ENCODE results near the gene MIER1. TPM values are rescaled to one million over a fixed set of nuclear protein-coding genes. Genes with fewer than 3 reads are reported as not detected.

The MIER1 gene
- total RNA-seq, 4 donors from 2014 or later = 25.1 to 59.9 (median 44.9) TPM

DNA sequence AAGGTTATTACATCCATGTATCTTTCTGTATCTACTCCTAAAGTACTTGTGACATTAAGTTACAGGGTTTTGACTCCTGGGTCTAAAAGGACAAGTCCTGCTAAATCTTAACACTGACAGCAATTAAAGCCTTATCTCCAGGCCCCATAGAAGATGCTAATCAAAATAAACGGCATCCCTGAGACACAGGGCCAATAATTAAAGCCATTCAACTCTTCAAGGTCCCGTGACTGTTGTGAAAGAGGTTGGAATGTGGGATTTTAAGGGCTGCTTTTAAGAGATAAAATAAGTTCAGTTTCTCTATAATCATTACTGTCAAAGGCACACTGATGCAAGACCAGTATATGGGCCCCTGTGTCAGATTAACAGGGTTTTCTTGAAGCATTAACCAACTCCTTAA lies 8.5 kb upstream of the MIER1 start:
- intact Hi-C loops (cut with DNase I; ENCODE audit: low total_unique reads) = no loop called here
- Histone ChIP-seq H3K4me3 (no peak overlapping the region), H3K36me3 (no peaks in the 10 kb centered on the region), H3K9me3 (no peaks in the 10 kb centered on the region), H3K4me1 (no peaks in the 10 kb centered on the region), H3K27me3 (no peaks in the 10 kb centered on the region), H3K27ac (no peak overlapping the region)
- DNase-seq = no peak
- TF ChIP-seq, protein P1, sequence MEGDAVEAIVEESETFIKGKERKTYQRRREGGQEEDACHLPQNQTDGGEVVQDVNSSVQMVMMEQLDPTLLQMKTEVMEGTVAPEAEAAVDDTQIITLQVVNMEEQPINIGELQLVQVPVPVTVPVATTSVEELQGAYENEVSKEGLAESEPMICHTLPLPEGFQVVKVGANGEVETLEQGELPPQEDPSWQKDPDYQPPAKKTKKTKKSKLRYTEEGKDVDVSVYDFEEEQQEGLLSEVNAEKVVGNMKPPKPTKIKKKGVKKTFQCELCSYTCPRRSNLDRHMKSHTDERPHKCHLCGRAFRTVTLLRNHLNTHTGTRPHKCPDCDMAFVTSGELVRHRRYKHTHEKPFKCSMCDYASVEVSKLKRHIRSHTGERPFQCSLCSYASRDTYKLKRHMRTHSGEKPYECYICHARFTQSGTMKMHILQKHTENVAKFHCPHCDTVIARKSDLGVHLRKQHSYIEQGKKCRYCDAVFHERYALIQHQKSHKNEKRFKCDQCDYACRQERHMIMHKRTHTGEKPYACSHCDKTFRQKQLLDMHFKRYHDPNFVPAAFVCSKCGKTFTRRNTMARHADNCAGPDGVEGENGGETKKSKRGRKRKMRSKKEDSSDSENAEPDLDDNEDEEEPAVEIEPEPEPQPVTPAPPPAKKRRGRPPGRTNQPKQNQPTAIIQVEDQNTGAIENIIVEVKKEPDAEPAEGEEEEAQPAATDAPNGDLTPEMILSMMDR (IDR thresholded peaks at IDR 0.05) = no peak
- TF ChIP-seq POLR2A (IDR thresholded peaks at IDR 0.05) = no peak

DNA sequence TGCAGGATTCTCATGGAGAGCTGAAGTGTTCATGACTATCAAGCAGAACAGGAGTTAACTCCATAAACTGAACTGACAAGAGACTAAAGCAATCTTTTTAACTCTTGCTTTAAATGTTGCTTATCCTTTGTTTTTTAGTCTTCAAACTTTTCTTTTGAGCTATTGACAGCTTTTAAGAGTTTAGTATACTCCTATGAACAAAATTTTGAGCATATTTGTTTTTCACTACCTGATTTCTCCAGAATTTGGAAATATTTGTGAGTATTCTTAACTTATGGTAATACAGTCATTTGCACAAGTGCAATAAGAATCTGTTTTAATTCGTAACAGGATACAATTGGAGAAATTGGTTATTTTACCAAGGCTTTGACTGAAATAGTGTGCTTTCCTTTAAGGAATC lies 7.3 kb upstream of the MIER1 start:
- Histone ChIP-seq H3K27me3 (no peaks in the 10 kb centered on the region), H3K36me3 (no peaks in the 10 kb centered on the region), H3K9me3 (no peaks in the 10 kb centered on the region), H3K4me1 (no peaks in the 10 kb centered on the region), H3K4me3 (no peak overlapping the region), H3K27ac (no peak overlapping the region)
- no peak for DNase-seq
- no peak for TF ChIP-seq POLR2A (IDR thresholded peaks at IDR 0.05)
- TF ChIP-seq, protein P1 (IDR thresholded peaks at IDR 0.05) = no peak
- intact Hi-C loops (cut with DNase I; ENCODE audit: low total_unique reads) = no loop called here

DNA sequence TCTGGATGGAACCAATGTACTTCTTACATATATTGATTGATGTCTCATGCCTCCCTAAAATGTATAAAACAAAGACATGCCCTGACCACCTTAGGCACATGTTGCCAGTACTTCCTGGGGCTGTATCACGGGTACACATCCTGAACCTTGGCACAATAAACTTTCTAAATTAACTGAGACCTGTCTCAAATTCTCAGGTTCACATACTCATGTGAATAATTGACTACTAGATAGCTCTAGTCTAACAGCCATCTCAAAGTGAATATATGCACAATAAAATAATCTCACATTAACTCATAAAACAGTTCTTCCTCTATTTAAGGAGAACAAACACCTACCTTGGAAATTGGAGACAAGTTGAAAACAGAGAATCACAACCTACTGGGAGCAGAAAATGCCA lies 5.7 kb upstream of the MIER1 start:
- TF ChIP-seq, protein P1 (IDR thresholded peaks at IDR 0.05) = no peak
- no peak for TF ChIP-seq POLR2A (IDR thresholded peaks at IDR 0.05)
- no peak for DNase-seq
- no peaks in the 10 kb centered on the region for H3K27me3 ChIP-seq
- H3K36me3 ChIP-seq = no peaks in the 10 kb centered on the region
- intact Hi-C loops (cut with DNase I; ENCODE audit: low total_unique reads) = no loop called here
- H3K4me3 ChIP-seq = no peak overlapping the region
- no peaks in the 10 kb centered on the region for H3K9me3 ChIP-seq
- H3K4me1 ChIP-seq = no peaks in the 10 kb centered on the region
- no peak overlapping the region for H3K27ac ChIP-seq

DNA sequence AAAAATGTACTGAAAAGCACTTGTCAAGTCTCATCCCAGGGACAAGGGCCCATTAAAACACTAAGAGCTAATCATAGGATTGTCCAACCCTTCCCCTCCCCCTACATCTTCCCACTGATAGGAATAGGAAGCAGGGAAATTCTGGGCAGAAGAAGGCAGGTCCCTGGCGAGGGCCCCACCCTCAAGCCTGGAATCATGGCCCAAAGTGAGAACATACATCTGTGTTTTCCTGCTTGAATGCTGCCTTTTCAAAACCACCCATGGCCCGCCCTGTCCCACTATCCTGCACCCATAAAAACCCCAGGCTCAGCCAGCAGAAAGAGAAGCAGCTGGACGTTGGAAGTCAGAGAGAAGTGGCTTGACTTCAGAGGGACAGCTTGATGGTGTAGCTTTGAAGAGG lies 5.0 kb upstream of the MIER1 start:
- H3K36me3 ChIP-seq = no peaks in the 10 kb centered on the region
- H3K27me3 ChIP-seq = no peaks in the 10 kb centered on the region
- TF ChIP-seq POLR2A (IDR thresholded peaks at IDR 0.05) = no peak
- TF ChIP-seq, protein P1 (IDR thresholded peaks at IDR 0.05) = no peak
- no peak overlapping the region for H3K4me3 ChIP-seq
- H3K27ac ChIP-seq = no peak overlapping the region
- DNase-seq = no peak
- no peaks in the 10 kb centered on the region for H3K9me3 ChIP-seq
- no peaks in the 10 kb centered on the region for H3K4me1 ChIP-seq
- intact Hi-C loops (cut with DNase I; ENCODE audit: low total_unique reads) = no loop called here

DNA sequence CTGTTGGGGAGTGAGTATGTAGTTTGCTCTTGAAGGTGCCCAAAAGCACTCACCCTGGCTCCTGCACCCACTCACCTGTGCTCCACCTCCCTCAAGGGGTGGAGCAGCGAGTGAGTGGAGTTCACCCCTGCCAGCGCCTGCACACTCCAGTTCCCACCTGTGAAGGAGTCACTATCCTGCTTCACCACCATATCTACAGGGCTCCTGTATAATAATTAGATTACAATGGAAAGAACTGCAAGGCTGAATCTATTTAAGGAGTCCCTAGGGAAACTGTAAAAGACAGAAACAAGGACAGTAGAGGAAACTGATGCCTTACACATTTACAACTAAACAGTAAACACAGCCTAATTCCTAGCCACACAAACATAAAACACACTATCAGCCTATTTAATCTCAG lies 4.2 kb upstream of the MIER1 start:
- Histone ChIP-seq H3K36me3 (no peaks in the 10 kb centered on the region), H3K4me1 (no peaks in the 10 kb centered on the region), H3K27ac (no peak overlapping the region), H3K27me3 (no peaks in the 10 kb centered on the region), H3K4me3 (no peak overlapping the region), H3K9me3 (no peaks in the 10 kb centered on the region)
- TF ChIP-seq, protein P1 (IDR thresholded peaks at IDR 0.05) = no peak
- TF ChIP-seq POLR2A (IDR thresholded peaks at IDR 0.05) = no peak
- intact Hi-C loops (cut with DNase I; ENCODE audit: low total_unique reads) = no loop called here
- no peak for DNase-seq
